ENCODE data around the gene RINT1.
"Not testable (repeated sequence)": the region's sequence is repeated elsewhere in the genome, so short reads cannot be mapped to it uniquely, and the experiment has no call there.

Gene RINT1

DNA sequence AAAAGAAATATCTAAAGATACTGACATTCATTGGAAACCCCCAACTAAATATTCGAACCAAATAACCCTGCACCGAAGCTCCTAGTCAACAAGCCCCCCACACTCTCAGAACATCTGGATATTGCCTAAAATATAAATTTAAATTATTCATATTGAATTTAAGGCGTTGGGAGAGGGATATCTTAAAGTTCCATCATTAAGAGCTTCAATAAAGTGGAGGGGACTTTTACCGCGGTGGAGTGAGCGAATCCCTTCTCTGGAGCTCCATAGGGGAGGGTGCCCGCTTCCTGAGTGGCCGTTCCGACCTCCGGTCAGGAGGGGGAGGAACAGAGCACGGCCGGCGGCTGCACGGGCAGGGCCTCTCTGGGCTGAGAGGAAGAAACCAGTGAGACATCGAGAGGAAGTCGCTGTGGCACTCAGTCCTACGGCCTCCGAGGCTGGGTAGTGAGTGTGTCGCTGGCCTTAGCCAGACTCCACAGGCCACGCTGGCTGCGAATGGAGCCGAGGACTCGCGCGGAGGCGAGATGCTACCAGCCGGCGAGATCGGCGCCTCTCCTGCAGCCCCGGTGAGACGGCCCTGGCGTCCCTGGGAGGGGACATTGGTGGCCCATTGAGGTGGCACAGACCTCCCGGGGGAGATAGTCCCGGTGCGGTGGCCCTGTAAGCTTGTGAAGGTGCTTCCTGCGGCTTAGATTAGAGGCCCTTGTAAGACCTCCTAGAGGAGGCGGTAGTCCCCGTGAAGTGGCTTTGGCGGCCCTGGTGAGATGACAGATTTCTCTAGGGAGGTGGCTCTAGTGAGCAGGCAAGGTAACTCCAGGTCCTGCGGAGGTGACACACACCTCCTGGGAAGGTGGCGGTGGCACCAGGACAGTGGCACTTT lies at the start of gene RINT1:
Gene RINT1 (plus strand): TSS at position 410 of the 880 bp plus-strand sequence. CDS start 115 bp downstream, at position 525.
- DNase-seq (ENCODE audit: low read depth) = peak; percentile 49

GRCh38 chr7:105487579-105488571 lies 44.1 kb upstream of the RINT1 start:
- peak; percentile 55 for DNase-seq (ENCODE audit: low read depth)

DNA sequence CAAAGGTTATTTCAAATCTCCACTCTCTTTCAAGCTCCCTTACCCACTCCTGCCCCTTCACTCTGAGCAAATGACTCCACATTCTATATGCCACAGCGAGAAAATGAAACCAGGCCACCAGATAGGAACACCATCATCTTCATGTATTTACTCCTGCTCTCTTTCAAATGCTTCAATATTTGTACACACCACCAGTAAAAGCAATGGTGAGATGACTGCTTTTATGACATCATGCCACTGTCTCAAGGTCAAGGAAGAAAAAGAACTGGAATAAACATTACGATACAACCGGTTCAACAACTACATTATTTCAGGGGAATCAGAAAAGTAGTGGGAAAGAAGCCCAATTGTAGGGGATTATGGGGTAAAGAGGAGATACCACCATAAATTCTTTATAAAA lies 42.6 kb upstream of the RINT1 start:
- no peak for DNase-seq (ENCODE audit: low read depth)

DNA sequence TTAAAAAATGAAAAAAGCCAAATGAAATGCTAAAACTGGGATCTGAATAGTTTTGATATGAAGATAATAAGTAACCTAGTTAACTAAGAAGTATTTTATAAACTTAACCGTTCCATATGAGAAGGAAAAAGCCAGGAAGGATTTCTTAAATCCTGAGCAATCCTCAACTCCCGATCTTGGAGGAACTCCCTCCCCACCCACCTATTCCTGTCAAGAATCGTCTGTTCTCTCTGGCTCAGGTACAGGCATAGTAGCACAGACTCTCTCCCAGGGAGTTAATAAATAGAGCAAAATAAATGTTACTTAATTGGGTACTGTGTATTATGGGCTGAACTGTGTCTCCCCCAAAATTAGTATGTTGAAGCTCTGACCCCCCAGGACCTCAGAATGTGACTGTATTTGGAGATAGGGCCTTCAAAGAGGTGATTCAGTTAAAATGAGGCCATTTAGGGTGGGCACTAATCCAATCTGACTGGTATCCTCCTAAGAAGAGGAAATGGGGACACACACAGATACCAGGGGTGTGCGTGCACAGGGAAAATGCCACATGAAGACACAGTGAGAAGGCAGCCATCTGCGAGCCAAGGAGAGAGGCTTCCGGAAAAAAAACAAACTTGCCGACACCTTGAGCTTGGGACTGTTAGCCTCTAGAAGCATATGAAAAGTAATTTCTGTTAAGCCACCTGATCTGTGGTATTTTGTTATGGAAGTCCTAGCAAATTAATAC lies 38.6 kb upstream of the RINT1 start:
- DNase-seq (ENCODE audit: low read depth) = no peak

- peak; percentile 79 for DNase-seq (ENCODE audit: low read depth)
These were observed 38.1 kb upstream of the RINT1 start for GRCh38 chr7:105493923-105494315.

GRCh38 chr7:105496521-105496920 lies 35.5 kb upstream of the RINT1 start:
- peak; percentile 10 for DNase-seq (ENCODE audit: low read depth)

GRCh38 chr7:105497016-105497415 lies 35.0 kb upstream of the RINT1 start:
- no peak for DNase-seq (ENCODE audit: low read depth)

DNA sequence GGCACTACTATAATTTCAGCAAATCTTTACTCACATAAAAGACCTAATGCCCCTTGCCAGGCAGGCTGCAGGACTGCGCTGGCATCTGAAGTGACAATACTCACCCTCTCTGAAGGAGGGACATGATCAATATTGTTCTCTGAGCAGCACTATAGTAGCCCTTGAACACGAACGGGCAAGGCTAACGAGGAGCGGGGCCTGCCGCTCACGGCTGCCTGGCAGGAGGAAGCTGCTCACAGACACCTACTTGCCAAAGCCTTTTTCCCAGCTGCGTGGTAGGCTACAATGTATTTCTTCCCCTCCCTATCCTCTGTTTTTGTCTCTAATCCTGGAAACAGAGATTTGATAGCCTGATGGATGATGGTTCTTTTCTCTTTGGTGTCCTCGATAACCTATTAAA lies 29.8 kb upstream of the RINT1 start:
- no peak for DNase-seq (ENCODE audit: low read depth)

DNA sequence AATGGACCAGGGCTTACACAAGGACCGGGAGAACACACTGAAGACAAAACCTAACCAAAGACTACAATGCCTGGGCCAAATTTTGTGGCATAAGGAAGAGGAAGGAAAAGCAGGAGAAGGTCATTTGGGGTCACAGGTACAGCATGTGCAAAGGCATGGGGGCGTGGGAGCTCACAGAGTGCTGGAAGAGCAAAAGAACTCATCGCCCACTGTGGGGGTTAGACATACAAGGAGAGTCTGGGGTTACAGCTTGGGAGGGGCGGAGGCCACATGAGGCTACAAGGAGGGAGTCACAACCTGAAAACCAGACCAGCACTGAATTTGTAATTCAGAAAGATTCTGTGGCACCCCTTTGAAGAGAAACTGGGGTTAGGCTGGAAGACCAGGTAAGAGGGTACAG lies 19.6 kb upstream of the RINT1 start:
- no peak for DNase-seq (ENCODE audit: low read depth)

DNA sequence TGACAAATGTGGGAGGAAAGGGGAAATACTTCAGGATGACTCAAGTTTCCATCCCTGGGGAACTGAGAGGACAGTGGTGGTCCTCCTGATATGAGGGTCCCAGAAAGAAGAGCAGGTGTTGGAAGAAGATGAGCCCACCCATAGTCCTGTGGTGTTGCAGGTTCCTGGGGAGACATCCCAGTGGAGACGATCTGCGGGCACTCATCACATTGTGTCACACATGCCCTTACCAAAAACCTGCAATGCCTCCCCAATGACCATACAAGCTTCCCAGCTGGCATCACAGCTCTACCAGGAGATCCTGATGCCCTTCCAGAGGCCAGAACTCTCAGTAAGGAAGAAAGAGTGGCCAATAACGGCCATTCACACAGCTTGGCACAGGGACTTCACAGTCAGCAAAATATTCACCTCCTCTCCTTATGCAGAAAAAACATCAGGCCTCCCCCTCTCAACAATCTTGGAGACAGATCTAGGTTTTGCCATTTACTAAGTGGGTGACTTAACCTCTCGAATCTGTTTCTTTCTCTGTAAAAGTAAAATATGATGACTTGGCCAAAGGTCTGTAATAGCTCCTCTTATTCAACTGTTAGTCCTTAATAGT lies 19.0 kb upstream of the RINT1 start:
- no peak for DNase-seq (ENCODE audit: low read depth)

GRCh38 chr7:105515610-105516009 lies 16.4 kb upstream of the RINT1 start:
- not testable (repeated sequence) for DNase-seq (ENCODE audit: low read depth)

DNA sequence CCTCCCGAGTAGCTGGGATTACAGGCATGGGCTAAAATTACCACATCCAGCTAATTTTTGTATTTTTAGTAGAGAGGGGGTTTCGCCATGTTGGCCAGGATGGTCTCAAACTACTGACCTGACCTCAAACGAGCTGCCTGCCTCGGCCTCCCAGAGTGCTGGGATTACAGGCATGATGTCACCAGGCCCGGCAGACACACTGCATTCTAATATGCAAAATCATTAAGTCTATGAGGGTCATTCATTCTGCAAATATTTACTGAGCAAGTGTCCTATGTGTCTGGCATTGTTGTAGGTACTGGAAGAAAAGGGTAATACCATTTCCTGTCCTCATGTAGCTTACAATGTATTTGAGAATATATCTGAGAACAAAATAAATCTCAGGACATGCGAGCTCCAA lies 12.6 kb upstream of the RINT1 start:
- no peak for DNase-seq (ENCODE audit: low read depth)

GRCh38 chr7:105520620-105521019 lies 11.4 kb upstream of the RINT1 start:
- not testable (repeated sequence) for DNase-seq (ENCODE audit: low read depth)

DNA sequence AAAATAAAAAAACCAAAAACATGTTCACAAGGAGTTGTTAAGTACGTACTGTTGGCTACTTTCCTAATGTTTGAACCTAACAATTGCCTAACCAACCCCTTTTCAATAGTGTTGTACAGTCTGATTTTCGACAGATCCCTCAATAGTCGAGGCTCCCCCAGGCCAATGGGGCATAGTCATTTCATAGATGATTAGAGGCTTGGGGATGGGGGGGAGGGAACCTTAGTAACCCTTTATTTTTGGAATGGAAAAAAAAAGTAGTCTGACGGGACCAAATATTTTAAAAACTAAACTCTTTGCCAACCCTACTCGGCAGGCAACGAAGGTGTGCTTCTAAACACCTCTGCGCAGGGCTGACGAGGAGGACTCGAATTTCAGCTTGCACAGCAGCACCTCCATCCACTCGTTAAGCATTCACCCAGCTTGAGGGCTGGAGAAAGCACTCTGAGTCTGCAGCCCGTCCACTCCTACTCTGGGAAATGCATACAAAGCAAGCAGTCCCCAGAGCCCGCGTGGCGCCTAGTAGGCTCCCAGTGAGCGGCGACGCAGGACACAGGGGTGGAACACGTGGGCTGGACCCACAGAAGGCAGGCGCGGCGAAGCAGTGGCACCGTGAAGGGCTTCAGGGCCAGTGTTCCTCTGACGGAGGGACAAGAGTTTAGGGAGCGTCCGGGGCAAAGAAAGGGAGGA lies 10.8 kb upstream of the RINT1 start:
- DNase-seq (ENCODE audit: low read depth) = no peak

- peak; percentile 39 for DNase-seq (ENCODE audit: low read depth)
These were observed 10.1 kb upstream of the RINT1 start, which contains the start of gene PUS7 for GRCh38 chr7:105521717-105522463. PUS7 (minus strand) TSS chr7:105522271; CDS start chr7:105508512, 13,759 bp downstream.

DNA sequence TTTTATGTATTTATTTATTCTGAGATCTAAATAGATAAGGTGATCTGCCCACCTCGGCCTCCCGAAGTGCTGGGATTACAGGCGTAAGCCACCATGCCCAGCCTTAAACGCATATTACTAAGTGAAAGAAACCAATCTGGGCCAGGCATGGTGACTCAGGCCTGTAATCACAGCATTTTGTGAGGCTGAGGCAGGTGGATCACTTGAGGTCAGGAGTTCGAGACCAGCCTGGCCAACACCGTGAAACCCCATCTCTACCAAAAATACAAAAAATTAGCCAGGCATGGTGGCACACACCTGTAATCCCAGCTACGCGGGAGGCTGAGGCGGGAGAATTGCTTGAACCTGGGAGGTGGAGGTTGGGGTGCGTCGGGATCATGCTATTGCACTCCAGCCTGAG lies 7.6 kb upstream of the RINT1 start:
- not testable (repeated sequence) for DNase-seq (ENCODE audit: low read depth)

- DNase-seq (ENCODE audit: low read depth) = no peak
These were observed 7.2 kb upstream of the RINT1 start for GRCh38 chr7:105524840-105525239.

GRCh38 chr7:105527737-105528136 lies 4.3 kb upstream of the RINT1 start:
- not testable (repeated sequence) for DNase-seq (ENCODE audit: low read depth)

- DNase-seq (ENCODE audit: low read depth) = no peak
These were observed 1.9 kb upstream of the RINT1 start for GRCh38 chr7:105530126-105530525.

GRCh38 chr7:105530546-105530945 lies 1.5 kb upstream of the RINT1 start:
- DNase-seq (ENCODE audit: low read depth) = no peak
